ENCODE results near the gene SLC27A5.
"Not testable (repeated sequence)": the region's sequence is repeated elsewhere in the genome, so short reads cannot be mapped to it uniquely, and the experiment has no call there.

The SLC27A5 gene

DNA sequence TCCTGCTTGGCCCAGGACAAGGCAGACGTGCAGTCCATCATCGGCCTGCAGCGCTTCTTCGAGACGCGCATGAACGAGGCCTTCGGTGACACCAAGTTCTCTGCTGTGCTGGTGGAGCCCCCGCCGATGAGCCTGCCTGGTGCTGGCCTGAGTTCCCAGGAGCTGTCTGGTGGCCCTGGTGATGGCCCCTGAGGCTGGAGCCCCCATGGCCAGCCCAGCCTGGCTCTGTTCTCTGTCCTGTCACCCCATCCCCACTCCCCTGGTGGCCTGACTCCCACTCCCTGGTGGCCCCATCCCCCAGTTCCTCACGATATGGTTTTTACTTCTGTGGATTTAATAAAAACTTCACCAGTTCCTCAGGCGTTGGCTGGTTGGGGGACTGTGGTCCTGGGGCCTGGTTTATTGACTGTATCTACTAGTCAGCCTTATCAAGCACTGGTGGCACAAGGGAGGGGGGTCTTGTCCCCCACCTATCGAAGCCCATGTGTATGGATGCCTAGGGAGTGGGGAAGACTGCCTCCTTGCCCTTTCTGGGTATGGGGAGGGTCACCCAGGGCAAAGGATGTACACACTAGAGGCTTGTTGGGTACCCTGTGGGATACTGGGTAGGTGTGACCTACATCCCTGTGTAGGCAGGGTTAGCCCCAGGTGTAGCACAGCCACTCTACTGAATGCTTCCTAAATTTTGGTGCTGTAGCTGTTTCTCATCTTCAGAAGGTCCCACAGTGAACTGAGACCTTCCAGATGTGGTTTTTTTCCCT lies 38.8 kb upstream of the SLC27A5 start:
- no peak for DNase-seq

DNA sequence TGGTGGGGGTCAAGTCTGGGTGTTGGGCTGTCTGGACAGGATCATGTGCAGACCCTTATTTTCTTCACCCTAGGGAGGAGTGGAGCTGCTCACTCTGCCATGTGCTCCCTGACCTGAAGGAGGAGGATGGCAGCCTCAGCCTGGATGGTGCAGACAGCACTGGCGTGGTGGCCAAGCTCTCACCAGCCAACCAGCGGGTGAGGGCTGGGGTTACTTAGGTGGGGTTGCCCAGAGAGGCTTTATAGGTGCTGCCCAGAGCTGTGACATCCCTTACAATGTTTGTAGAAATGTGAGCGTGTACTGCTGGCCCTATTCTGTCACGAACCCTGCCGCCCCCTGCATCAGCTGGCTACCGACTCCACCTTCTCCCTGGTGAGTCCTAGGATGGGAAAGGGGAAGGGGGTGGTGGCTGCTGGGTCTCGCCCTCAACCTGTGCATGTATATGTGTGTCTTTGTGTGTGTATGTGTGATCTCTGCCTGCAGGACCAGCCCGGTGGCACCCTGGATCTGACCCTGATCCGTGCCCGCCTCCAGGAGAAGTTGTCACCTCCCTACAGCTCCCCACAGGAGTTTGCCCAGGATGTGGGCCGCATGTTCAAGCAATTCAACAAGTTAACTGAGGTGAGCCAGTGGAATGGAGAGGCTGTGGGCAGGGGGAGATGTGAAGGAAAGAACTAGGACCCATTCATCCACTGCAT lies 38.0 kb upstream of the SLC27A5 start:
- no peak for DNase-seq

DNA sequence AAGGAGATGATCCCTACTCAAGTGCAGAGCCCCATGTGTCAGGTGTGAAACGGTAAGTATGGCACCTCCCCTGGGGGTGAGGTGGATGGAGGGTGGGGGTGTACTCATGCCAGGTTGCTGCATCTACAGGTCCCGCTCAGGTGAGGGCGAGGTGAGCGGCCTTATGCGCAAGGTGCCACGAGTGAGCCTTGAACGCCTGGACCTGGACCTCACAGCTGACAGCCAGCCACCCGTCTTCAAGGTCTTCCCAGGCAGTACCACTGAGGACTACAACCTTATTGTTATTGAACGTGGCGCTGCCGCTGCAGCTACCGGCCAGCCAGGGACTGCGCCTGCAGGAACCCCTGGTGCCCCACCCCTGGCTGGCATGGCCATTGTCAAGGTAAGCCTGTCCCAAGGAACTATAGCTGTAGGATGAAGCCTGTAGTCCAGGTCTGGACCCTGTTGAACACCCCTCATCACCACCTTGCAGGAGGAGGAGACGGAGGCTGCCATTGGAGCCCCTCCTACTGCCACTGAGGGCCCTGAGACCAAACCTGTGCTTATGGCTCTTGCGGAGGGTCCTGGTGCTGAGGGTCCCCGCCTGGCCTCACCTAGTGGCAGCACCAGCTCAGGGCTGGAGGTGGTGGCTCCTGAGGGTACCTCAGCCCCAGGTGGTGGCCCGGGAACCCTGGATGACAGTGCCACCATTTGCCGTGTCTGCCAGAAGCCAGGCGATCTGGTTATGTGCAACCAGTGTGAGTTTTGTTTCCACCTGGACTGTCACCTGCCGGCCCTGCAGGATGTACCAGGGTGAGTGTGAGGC lies 37.3 kb upstream of the SLC27A5 start:
- no peak for DNase-seq

GRCh38 chr19:58547323-58548312 lies 35.8 kb upstream of the SLC27A5 start:
- DNase-seq: no peak

GRCh38 chr19:58546019-58546530 lies 34.3 kb upstream of the SLC27A5 start:
- DNase-seq: no peak

DNA sequence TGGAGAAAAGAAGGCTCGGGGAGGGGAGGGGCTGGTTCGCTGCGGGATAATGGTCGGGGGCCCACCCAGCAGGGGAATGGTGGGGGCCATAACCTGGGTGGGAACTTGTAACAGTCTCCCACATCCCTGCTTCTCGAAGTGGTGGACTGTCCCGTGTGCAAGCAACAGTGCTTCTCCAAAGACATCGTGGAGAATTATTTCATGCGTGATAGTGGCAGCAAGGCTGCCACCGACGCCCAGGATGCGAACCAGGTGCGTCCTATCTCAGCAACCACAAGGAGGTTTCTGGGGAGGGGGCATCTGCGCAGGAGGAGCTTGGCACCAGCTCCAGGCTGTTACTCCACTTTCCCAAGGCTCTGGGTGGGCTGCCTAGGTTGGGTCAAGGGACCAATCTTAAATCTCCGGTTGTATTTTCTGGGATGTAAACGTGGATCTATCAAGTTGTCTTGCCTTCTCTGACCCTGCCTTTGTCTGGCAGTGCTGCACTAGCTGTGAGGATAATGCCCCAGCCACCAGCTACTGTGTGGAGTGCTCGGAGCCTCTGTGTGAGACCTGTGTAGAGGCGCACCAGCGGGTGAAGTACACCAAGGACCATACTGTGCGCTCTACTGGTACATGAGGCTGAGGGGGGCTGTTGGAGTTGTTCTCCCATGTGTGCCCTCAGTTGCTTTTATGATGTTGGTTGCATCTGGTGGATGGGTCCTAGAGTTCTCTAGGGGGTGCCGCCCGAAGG lies 33.7 kb upstream of the SLC27A5 start:
- DNase-seq: no peak

- DNase-seq: peak in 1 of 2 experiments; percentile 76
Measured at GRCh38 chr19:58544591-58545285, 32.9 kb upstream of the SLC27A5 start.

- DNase-seq: peak; percentile 100
Measured at GRCh38 chr19:58543826-58544590, 32.2 kb upstream of the SLC27A5 start, which contains the start of gene TRIM28. Gene TRIM28 (plus strand): TSS chr19:58544064. CDS start chr19:58544758, 694 bp downstream.

DNA sequence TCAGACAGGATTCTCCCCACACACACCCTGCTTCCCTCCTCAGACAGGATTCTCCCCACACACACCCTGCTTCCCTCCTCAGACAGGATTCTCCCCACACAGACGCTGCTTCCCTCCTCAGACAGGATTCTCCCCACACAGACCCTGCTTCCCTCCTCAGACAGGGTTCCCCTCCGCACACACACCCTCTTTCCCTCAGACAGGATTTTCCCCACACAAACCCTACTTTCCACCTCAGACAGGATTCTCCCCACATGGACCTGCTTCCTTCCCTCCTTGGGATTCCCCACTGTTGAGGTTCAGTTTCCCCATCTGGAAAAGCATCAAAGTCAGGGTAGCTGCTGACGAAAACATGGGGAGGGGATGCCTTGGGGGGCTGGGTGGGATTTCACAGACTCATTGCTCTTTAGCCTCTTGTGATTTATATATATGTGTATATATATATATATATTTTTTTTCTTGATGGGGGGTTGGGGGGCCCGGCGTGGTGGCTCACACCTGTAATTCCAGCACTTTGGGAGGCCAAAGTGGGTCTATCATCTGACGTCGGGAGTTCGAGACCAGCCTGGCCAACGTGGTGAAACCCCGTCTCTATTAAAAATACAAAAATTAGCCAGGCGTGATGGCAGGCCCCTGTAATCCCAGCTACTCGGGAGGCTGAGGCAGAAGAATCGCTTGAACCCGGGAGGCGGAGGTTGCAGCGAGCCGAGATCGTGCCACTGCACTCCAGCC lies 31.0 kb upstream of the SLC27A5 start:
- DNase-seq: not testable (repeated sequence)

DNA sequence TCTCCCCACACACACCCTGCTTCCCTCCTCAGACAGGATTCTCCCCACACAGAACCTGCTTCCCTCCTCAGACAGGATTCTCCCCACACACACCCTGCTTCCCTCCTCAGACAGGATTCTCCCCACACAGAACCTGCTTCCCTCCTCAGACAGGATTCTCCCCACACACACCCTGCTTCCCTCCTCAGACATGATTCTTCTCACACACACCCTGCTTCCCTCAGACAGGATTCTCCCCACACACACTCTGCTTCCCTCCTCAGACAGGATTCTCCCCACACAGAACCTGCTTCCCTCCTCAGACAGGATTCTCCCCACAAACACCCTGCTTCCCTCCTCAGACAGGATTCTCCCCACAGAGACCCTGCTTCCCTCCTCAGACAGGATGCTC lies 27.4 kb upstream of the SLC27A5 start:
- not testable (repeated sequence) for DNase-seq

- DNase-seq: peak; percentile 32 to 53
Measured at GRCh38 chr19:58538257-58539168, 26.7 kb upstream of the SLC27A5 start.

DNA sequence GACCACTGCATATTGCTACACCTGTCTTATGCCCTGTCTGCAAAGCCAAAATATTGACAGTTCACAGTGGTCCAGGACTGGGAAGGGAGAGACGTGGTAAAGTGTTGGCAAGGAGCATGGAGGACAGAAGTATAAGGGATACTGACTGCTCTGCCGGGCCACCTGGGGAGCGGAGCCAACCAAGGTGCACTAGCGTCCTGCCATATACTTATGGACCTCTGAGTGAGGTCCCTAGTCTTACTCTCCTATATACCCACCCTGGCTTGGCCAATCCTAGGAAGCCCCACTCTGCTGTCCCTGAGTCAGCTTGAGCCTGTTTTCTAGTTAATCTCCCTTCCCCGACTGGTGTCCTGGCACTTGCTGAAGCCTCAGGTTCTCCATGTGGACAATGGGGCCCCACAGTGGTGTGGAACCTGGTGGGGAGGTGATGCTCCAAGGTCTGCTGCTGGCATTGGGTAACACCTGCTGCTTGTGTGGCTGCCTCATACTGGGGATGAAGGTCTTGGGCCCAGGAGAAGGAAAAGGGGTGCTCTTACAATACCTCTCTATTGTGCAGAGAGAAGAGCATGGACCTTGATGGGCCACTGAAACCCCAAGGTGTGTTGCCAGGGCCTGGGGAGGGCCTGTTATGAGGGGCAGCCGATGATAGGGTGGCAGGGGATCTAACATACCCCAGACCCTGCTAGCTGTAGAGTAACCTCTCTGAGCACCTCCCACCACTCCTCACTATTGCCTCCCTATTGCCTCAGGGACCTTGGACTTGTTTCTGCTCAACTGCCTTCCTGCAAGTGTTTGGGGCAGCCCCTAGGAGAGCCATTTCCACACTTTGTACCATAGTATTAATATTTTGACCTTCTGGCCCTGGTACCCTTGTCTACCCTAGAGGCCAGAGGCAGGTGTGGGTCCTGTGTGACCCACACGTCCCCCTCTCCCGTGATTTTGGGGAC lies 25.3 kb upstream of the SLC27A5 start:
- DNase-seq: no peak

GRCh38 chr19:58535857-58536256 lies 24.1 kb upstream of the SLC27A5 start:
- no peak for DNase-seq

- DNase-seq: no peak
Measured at GRCh38 chr19:58531034-58531840, 19.4 kb upstream of the SLC27A5 start.

DNA sequence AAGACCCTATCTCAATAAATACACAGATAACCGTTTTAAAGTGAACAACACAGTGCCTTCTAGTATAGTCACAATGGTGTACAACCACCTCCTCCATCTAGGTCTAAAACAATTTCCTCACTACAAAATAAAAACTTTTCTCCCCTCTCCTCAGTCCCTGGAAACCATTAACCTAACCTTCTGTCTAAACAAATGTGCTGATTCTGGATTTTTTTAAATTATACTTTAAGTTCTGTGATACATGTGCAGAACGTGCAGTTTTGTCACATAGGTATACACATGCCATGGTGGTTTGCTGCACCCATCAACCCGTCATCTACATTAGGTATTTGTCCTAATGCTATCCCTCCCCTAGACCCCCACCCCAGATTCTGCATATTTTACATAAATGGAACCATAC lies 17.6 kb upstream of the SLC27A5 start:
- no peak for DNase-seq

GRCh38 chr19:58522709-58523108 lies 10.9 kb upstream of the SLC27A5 start:
- no peak for DNase-seq

All from stimulated activated CD4-positive, alpha-beta T cell treated with anti-CD3 and anti-CD28 coated beads, Interleukin-4, amount 100 ng/mL, for 4 hours (primary cell).